ENCODE data around the gene STXBP5L.
"Not testable (repeated sequence)": the region's sequence is repeated elsewhere in the genome, so short reads cannot be mapped to it uniquely, and the experiment has no call there.

STXBP5L gene

GRCh38 chr3:121330118-121330517 lies 422.1 kb downstream of the STXBP5L start:
- DNase-seq = no peak
- Histone ChIP-seq H3K4me3 (ENCODE audit: low read depth, low read length) (no peak overlapping the region), H3K27me3 (ENCODE audit: insufficient read depth, low read depth, severe bottlenecking) (no peaks in the 10 kb centered on the region), H3K9me3 (ENCODE audit: severe bottlenecking) (no peaks in the 10 kb centered on the region), H3K27ac (no peak overlapping the region), H3K36me3 (no peaks in the 10 kb centered on the region)
- TF ChIP-seq, protein P1, sequence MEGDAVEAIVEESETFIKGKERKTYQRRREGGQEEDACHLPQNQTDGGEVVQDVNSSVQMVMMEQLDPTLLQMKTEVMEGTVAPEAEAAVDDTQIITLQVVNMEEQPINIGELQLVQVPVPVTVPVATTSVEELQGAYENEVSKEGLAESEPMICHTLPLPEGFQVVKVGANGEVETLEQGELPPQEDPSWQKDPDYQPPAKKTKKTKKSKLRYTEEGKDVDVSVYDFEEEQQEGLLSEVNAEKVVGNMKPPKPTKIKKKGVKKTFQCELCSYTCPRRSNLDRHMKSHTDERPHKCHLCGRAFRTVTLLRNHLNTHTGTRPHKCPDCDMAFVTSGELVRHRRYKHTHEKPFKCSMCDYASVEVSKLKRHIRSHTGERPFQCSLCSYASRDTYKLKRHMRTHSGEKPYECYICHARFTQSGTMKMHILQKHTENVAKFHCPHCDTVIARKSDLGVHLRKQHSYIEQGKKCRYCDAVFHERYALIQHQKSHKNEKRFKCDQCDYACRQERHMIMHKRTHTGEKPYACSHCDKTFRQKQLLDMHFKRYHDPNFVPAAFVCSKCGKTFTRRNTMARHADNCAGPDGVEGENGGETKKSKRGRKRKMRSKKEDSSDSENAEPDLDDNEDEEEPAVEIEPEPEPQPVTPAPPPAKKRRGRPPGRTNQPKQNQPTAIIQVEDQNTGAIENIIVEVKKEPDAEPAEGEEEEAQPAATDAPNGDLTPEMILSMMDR (IDR thresholded peaks at IDR 0.05; ENCODE audit: low read depth, low read length) = no peak

GRCh38 chr3:121330634-121331033 lies 422.6 kb downstream of the STXBP5L start:
- Histone ChIP-seq H3K27me3 (ENCODE audit: insufficient read depth, low read depth, severe bottlenecking) (no peaks in the 10 kb centered on the region), H3K9me3 (ENCODE audit: severe bottlenecking) (no peaks in the 10 kb centered on the region), H3K36me3 (no peaks in the 10 kb centered on the region), H3K4me3 (ENCODE audit: low read depth, low read length) (no peak overlapping the region), H3K27ac (no peak overlapping the region)
- DNase-seq = no peak
- TF ChIP-seq, protein P1 (IDR thresholded peaks at IDR 0.05; ENCODE audit: low read depth, low read length) = no peak

- H3K27me3 ChIP-seq (ENCODE audit: insufficient read depth, low read depth, severe bottlenecking); H3K36me3 ChIP-seq; H3K27ac ChIP-seq; H3K4me3 ChIP-seq (ENCODE audit: low read depth, low read length); DNase-seq; H3K9me3 ChIP-seq (ENCODE audit: severe bottlenecking): not testable (repeated sequence)
These were observed 448.0 kb downstream of the STXBP5L start for GRCh38 chr3:121355960-121356359.

DNA sequence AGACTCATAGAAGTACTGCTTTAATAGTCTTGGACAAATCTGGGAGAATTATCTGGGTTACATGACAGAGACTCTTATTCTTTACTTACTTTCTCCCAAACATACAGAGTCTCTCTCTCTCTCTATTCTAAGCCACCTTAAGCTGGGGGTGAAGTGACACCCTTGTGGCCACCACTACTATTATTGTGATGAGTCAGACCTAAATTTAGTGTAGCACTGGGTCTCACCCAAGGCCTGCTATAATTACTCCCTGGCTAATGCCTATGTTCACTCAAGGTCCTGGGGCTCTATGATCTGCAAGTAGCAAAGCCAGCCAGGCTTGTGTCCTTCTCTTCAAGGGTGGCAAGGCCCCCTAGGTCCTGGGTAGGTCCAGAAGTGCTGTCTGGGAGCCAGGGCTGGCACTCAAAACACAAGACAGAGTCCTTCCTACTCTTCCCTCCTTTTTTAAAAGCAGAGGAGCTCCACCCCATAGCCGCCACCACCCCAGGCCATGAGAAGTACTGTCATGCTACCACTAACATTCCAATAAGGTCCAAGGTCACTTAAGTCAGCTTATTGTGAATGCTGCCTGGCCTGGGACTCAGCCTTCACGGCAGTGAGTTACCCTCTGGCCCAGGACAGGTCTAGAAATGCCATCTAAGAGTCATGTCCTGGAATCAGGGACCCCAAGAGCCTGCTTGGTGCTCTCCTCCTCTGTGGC lies 454.2 kb downstream of the STXBP5L start:
- H3K27ac ChIP-seq = no peak overlapping the region
- H3K27me3 ChIP-seq (ENCODE audit: insufficient read depth, low read depth, severe bottlenecking) = no peaks in the 10 kb centered on the region
- TF ChIP-seq, protein P1 (IDR thresholded peaks at IDR 0.05; ENCODE audit: low read depth, low read length) = no peak
- no peak overlapping the region for H3K4me3 ChIP-seq (ENCODE audit: low read depth, low read length)
- H3K9me3 ChIP-seq (ENCODE audit: severe bottlenecking) = no peaks in the 10 kb centered on the region
- no peak for DNase-seq
- H3K36me3 ChIP-seq = no peaks in the 10 kb centered on the region

GRCh38 chr3:121388308-121388707 lies 480.3 kb downstream of the STXBP5L start:
- not testable (repeated sequence) for H3K27ac ChIP-seq; H3K4me3 ChIP-seq (ENCODE audit: low read depth, low read length); H3K36me3 ChIP-seq; H3K9me3 ChIP-seq (ENCODE audit: severe bottlenecking); H3K27me3 ChIP-seq (ENCODE audit: insufficient read depth, low read depth, severe bottlenecking); DNase-seq

DNA sequence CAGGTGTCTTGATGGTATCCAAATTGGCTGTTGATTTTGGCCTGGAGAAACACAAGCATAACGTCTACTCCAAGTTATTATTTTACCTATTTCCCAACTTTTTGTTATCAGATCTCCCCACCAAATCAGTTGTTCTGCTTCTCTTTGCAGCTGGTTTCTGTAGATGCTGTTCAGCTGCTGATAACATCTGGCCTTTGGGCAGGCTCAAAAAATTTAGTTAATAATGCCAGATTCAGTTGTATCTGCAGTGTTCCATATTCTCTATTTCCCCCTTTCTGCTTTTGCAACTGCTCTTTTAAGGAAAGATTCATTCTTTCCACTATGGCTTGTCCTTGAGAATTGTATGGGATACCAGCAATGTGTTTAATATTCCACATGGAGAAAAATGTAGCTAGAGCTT lies 488.0 kb downstream of the STXBP5L start:
- DNase-seq; H3K4me3 ChIP-seq (ENCODE audit: low read depth, low read length); H3K36me3 ChIP-seq; H3K27me3 ChIP-seq (ENCODE audit: insufficient read depth, low read depth, severe bottlenecking); H3K27ac ChIP-seq; H3K9me3 ChIP-seq (ENCODE audit: severe bottlenecking): not testable (repeated sequence)

GRCh38 chr3:121398051-121398450 lies 490.0 kb downstream of the STXBP5L start:
- H3K9me3 ChIP-seq (ENCODE audit: severe bottlenecking); H3K36me3 ChIP-seq; H3K4me3 ChIP-seq (ENCODE audit: low read depth, low read length); H3K27ac ChIP-seq; H3K27me3 ChIP-seq (ENCODE audit: insufficient read depth, low read depth, severe bottlenecking); DNase-seq: not testable (repeated sequence)

- Histone ChIP-seq H3K9me3 (ENCODE audit: severe bottlenecking) (no peaks in the 10 kb centered on the region), H3K27ac (no peak overlapping the region), H3K4me3 (ENCODE audit: low read depth, low read length) (no peak overlapping the region)
These were observed 491.8 kb downstream of the STXBP5L start for GRCh38 chr3:121399820-121400219.

More at GRCh38 chr3:121399820-121400219, 491.8 kb downstream of the STXBP5L start:
- TF ChIP-seq, protein P1 (IDR thresholded peaks at IDR 0.05; ENCODE audit: low read depth, low read length) = no peak
- Histone ChIP-seq H3K27me3 (ENCODE audit: insufficient read depth, low read depth, severe bottlenecking) (no peaks in the 10 kb centered on the region), H3K36me3 (no peaks in the 10 kb centered on the region)
- no peak for DNase-seq
